COLO829 (cell line): ENCODE measurements around the gene OR2V2.

Experiments used
- DNase-seq: peaks from one replicate; pipeline ENCODE4 v3.0.0; 2012; ENCODE audit warnings: low spot score

The OR2V2 gene

DNA sequence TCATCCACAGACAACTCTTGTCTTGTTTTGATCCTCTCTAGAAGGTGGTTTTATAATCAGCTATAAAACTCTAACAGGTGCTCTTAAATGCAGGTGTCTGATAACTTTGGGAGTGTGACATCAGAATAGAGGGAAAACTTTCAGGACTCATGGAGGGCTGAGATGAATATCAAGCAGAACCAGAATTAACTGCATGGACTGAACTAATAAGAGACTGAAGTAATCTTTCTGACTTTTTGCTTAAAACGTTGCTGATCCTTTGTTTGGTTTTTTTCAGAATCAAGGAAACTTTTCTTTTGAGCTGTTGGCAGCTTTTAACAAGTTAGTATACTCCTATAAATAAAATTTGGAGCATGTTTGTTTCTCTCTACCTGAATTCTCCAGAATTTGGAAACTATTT lies 2.3 kb upstream of the OR2V2 start:
- no peak for DNase-seq

DNA sequence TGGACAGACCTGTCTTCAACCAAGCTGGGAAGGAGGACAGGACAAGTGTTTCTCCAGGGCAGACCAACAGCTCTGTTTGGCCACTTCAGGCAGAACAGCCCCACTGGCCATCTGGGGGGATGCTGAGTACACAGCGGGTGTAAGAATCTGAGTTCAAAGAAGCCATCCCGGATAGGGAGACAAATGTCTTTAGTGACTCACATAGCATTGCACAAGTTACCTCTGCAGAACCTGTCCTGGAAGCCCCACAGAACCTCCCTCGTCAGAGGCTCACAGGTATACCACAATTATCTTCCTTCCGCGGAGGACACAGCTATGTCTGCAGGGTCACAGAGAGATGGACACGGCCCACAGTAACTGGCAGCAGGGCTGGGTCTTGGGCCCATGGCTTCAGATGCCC lies 2.0 kb downstream of the OR2V2 start:
- DNase-seq: no peak

DNA sequence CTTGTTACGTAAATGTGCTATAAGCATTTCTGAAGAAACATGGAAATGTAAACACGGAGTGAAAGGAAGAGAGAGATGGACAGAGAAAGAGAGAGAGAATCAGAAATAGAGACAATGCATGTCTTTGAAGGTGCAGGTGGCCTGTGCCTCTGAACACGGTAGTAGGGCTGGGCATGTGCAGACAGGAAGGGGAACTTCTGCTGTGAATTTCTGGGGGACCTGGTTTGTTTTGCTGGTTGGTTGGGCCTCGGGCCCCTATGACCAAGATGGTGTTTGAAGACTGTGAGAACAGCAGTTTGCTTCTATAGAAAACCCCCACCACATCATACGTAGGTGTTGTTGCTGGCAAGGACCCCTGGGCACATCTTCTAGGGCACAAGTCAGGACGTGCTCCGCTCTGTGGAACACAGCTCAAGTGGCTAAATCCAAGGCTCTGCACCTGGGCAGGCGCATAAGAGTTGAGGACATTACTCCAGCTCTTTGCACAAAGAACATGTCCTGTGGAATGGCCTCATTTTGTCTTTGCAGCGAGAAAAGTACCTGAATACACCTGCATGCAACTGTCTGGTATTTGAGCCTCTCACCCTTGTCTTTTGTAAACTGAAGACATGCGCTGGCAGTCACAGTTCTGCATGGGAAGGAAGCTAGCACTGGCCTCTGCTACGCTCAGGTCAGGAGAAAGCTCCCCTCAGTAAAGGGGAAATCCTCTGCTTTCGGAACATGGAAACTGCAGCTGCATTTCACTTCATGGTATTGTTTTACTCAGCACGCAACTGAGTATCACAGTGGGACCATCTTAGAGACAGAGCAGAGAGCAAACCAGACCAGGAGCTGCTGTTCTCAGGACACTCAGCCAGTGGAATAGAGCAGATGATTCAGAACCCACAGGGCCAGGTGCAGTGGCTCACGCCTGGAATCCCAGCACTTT lies 2.7 kb downstream of the OR2V2 start:
- DNase-seq: no peak

- no peak for DNase-seq
Observed at GRCh38 chr5:181151146-181151545, 3.8 kb downstream of the OR2V2 start.

- no peak for DNase-seq
Observed at GRCh38 chr5:181152406-181152805, 5.0 kb downstream of the OR2V2 start.

DNA sequence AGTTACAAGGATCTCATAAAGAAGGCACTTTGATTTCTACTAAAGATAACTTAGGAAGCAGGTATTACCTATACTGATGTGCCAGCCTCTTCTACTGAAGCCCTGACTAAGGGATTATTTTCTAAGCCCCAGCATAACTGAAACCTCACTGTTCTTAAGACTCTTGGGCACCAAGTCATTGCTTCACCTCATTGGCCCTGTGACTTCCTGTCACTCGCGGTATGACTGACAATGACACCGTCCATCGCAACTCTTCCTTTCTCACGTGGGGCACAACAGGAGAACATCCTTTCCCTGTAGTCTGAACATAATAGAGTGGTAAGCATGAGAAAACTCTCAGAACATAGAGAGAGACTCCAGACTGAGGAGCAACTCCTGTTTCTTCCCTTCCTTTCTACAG lies 6.4 kb downstream of the OR2V2 start:
- DNase-seq: no peak

GRCh38 chr5:181156758-181157157 lies 9.4 kb downstream of the OR2V2 start:
- DNase-seq: no peak

DNA sequence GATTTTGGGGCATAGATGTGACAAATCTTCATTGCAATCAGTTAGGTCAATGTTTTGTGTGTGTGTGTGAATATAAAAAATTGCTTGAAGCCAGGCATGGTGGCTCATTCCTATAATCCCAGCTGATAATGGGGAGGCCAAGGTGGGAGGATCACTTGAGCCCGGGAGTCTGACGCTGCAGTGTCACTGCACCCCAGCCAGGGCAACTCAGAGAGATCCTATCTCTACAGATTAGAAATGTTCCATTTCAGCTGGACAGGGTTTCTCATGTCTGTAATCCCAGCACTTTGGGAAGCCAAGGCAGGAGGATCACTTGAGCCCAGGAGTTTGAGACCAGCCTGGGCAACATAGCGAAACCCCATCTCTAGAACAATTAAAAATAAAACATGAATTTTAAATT lies 11.5 kb downstream of the OR2V2 start:
- DNase-seq: no peak

GRCh38 chr5:181159286-181160151 lies 12.1 kb downstream of the OR2V2 start:
- DNase-seq: peak; percentile 60

GRCh38 chr5:181160152-181160754 lies 12.9 kb downstream of the OR2V2 start:
- no peak for DNase-seq

DNA sequence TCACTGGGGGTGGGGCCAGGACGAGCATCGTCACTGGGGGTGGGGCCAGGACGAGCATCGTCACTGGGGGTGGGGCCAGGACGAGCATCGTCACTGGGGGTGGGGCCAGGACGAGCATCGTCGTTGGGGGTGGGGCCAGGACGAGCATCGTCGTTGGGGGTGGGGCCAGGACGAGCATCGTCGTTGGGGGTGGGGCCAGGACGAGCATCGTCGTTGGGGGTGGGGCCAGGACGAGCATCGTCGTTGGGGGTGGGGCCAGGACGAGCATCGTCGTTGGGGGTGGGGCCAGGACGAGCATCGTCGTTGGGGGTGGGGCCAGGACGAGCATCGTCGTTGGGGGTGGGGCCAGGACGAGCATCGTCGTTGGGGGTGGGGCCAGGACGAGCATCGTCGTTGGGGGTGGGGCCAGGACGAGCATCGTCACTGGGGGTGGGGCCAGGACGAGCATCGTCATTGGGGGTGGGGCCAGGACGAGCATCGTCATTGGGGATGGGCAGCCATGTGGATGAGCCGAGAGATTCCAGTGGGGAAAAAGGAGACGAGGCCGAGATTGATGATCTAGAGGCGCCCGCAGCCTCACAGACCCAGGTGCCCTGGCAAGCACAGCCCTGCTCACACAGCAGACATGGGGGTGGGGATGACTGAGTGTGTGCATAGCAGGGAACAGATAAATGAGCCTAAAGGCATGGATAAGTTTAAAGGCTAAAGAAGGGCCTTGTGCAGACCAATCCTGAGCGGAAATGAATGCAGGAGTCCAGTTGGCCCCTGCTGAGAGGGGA lies 13.6 kb downstream of the OR2V2 start:
- peak; percentile 70 for DNase-seq

- DNase-seq: no peak
Observed at GRCh38 chr5:181161534-181162175, 14.3 kb downstream of the OR2V2 start.

GRCh38 chr5:181163487-181164075 lies 16.2 kb downstream of the OR2V2 start:
- DNase-seq: no peak

GRCh38 chr5:181164076-181164952 lies 16.9 kb downstream of the OR2V2 start:
- DNase-seq: no peak

GRCh38 chr5:181166812-181167733 lies 19.7 kb downstream of the OR2V2 start:
- no peak for DNase-seq

- DNase-seq: no peak
Observed at GRCh38 chr5:181167814-181168488, 20.6 kb downstream of the OR2V2 start.

- DNase-seq: no peak
Observed at GRCh38 chr5:181168595-181169118, 21.3 kb downstream of the OR2V2 start.
